Ramos (cell line): ENCODE data around the gene SBF2.

ENCODE experiments used
- in situ Hi-C: fragments of 300-500 bp; cut with MboI; formaldehyde crosslinking; loops from one replicate; pipeline ENCODE4 v1.14.3; 2022; ENCODE audit warnings: low sequenced_read_pairs; ENCODE audit not compliant: unreplicated experiment

The SBF2 gene

DNA sequence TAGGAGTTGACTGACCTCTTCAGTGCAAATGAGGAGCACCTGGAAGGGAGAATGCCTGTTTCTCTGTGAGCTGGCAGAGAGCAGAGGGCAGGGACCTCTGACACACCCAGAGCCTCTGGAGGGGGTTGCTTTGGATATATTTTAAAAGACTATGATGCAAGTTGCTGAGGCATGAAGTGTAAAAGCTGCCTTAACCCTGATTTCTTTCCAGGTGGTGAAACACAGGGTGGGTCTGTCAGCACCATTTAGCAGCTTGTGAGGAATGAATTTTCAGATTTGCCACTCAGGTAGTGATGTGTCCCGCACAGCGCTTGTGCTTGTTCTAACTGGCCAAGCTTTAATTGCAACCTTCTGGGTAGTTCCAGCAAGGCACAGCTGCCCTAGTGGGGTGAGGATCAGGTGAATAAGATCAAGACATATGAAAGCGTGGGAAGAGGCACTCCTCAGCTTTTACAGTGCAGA lies 540.0 kb downstream of the SBF2 start:
- in situ Hi-C loops: loop anchor here (25.0 kb wide), 1 partner anchor 983 kb away; no protein-coding TSS in a partner anchor

GRCh38 chr11:9753021-9753420 lies 541.0 kb downstream of the SBF2 start:
- in situ Hi-C loops: loop anchor here (25.0 kb wide), 1 partner anchor 984 kb away; no protein-coding TSS in a partner anchor

- in situ Hi-C loops: loop anchor here (25.0 kb wide), 1 partner anchor 985 kb away; no protein-coding TSS in a partner anchor
Measured at GRCh38 chr11:9752091-9752490, 541.9 kb downstream of the SBF2 start.

DNA sequence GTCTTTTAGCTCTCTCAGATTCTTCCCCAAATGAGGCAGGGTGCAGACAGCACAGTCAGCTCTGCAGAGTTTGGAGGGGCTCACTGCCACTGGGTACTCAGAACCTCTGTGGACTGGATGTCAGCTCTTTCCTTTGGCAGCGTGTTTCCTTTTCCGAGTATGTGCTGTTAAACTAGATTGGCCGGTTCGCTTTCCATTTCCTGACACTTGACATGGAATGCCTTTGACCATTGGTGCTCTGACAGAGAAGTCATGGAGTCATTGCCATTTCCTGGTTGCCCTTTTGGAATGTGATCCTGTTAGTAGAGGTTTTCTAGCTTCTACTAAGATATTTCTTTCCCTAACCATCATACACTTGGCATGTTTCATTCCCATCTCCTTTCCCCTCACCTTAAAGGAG lies 543.5 kb downstream of the SBF2 start:
- in situ Hi-C loops: loop anchor here (25.0 kb wide), 1 partner anchor 987 kb away; no protein-coding TSS in a partner anchor

DNA sequence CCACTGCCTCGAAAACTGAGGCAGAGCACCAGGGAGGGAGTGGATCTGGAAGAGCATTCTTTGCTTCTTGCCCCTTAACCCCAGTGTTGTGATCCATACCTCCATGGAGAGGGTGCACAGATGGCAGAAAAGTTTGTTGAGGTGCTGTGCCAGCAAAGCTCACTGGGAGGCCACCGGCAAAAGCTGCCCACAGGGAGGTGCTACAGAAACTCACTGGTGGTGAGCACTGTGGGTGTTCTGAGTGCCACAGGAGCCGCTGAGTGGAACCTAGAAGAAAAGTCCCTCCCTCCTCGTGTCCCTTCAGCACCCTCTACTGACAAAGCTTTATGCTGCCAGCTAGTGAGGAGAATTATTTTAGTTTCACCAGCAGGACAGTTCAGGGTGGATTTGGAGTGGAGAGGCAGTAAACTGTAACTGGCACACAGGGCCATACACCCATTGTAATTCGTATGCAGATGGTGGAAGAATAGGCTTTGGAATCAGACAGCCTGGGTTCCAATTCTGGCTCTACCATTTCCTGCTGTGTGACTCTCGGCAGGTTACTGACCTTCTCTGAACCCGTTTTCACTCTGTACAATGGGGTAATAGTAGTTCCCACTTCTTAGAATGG lies 545.6 kb downstream of the SBF2 start:
- in situ Hi-C loops: loop anchor here (5.0 kb wide), 1 partner anchor 131 kb away; no protein-coding TSS in a partner anchor

GRCh38 chr11:9747828-9748227 lies 546.2 kb downstream of the SBF2 start:
- in situ Hi-C loops: loop anchor here (5.0 kb wide), 1 partner anchor 131 kb away; no protein-coding TSS in a partner anchor

- in situ Hi-C loops: loop anchor here (5.0 kb wide), 1 partner anchor 130 kb away; no protein-coding TSS in a partner anchor
Measured at GRCh38 chr11:9747229-9747628, 546.8 kb downstream of the SBF2 start.

GRCh38 chr11:9745411-9746211 lies 548.4 kb downstream of the SBF2 start:
- in situ Hi-C loops: loop anchor here (5.0 kb wide), 1 partner anchor 128 kb away; no protein-coding TSS in a partner anchor

DNA sequence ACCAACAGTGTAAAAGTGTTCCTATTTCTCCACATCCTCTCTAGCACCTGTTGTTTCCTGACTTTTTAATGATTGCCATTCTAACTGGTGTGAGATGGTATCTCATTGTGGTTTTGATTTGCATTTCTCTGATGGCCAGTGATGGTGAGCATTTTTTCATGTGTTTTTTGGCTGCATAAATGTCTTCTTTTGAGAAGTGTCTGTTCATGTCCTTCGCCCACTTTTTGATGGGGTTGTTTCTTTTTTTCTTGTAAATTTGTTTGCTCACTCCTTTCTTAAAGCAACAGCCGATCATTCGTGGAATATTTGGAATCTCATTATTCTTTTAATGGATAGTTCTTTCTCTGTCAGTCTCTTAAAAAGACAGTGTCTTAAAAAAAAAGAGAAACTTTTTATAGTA lies 550.5 kb downstream of the SBF2 start:
- in situ Hi-C loops: loop anchor here (5.0 kb wide), 1 partner anchor 46 kb away; no protein-coding TSS in a partner anchor

DNA sequence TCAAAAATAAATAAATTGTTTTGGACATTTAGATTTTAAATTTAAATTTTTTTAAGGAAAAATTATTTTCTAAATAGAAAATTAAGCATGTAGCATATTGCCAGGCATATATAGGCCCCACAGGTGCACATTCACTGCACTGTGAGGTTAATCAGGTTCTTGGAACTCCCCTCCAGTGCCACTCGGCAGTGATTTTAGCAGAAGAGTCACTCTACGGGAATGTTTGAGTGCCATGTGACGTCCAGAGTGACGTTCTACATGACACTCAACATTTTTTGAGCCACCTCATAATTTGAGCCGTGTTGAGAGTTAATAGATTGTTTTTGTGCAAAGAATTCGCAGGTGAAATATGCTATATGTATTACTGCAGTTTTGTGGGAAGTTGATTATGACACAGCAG lies 552.8 kb downstream of the SBF2 start:
- in situ Hi-C loops: loop anchor here (5.0 kb wide), 1 partner anchor 44 kb away; no protein-coding TSS in a partner anchor

- in situ Hi-C loops: loop anchor here (5.0 kb wide), 1 partner anchor 43 kb away; no protein-coding TSS in a partner anchor
Measured at GRCh38 chr11:9740202-9740883, 553.7 kb downstream of the SBF2 start.

GRCh38 chr11:9739123-9739900 lies 554.7 kb downstream of the SBF2 start:
- in situ Hi-C loops: no loop called here

DNA sequence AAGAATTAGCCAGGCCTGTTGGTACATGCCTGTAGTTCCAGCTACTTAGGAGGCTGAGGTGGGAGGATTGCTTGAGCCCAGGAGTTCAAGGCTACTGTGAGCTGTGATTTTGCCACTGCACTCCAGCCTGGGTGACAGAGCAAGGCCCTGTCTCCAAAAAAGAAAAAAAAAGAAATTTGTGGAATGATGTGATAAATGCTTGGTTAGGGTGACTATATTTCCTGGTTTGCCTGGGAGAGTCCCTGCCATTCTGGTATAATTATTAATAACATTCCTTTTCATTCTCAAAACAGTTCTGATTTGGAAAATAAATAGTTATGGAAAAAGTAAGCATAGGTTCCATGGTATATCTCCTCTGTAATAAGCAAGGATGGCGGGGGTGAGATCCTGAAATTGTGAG lies 555.3 kb downstream of the SBF2 start:
- in situ Hi-C loops: no loop called here

DNA sequence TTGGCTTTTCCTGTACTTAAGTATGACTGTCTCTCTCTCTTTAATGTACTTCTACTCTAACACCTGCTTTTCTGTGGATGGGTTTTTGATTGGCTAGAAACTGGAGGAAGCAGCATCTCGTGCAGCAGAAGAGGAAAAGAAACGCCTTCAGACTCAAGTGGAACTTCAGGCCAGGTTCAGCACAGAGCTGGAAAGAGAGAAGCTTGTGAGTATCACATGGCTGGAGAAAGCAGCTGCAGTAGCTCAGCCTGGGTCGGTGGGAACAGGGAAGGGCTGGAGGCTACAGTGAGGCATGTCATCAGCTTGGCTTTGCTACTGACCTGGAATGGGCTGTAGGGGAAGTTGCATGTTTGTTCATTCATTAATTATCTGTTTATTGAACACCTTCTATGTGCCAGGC lies 555.9 kb downstream of the SBF2 start:
- in situ Hi-C loops: no loop called here

DNA sequence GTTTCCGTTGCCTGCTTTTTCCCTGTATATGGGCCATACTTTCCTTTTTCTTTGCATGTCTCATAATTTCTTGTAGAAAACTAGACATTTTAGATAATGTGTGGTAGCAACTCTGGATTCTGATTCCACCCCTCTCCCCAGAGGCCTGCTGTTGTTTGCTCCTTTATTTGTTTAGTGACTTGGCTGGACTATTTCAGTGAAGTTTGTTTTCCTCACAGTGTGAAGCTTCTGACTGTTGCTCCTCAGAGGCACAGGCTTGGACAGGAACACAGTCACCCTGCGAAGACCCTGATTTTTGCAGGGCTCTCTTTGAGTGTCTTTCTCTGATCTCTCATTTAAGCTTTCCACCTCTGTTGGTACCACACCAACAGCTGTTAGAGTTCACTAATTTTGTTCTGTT lies 557.7 kb downstream of the SBF2 start:
- in situ Hi-C loops: no loop called here

DNA sequence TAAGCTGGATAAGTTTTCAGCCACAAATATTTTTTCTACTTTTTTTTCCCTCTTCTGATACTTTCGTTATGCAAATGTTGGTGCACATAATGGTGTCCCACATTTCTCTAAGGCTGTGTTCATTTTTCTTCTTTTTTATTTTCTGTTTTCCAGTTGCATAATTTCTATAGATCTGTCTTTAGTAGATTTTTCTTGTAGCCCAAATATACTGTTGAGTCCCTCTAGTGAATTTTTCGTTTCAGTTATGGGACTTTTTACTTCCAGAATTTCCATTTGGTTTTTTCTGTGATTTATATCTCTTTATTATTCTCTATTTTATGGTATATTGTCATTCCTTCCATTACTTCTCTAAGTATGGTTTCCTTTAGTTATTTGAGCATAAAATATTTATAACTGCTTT lies 558.1 kb downstream of the SBF2 start:
- in situ Hi-C loops: no loop called here

GRCh38 chr11:9735236-9735635 lies 558.8 kb downstream of the SBF2 start:
- in situ Hi-C loops: no loop called here

- in situ Hi-C loops: no loop called here
Measured at GRCh38 chr11:9733212-9733611, 560.8 kb downstream of the SBF2 start.

- in situ Hi-C loops: no loop called here
Measured at GRCh38 chr11:9732453-9732852, 561.6 kb downstream of the SBF2 start.

GRCh38 chr11:9731256-9731655 lies 562.8 kb downstream of the SBF2 start:
- in situ Hi-C loops: no loop called here
